NCI-H1048 (cell line): Measurements from ENCODE around the gene AGMO.

Experiments used
- DNase-seq: peaks from one replicate; lab custom pipeline; 2025; lab: John Stamatoyannopoulos, UW

The AGMO gene

DNA sequence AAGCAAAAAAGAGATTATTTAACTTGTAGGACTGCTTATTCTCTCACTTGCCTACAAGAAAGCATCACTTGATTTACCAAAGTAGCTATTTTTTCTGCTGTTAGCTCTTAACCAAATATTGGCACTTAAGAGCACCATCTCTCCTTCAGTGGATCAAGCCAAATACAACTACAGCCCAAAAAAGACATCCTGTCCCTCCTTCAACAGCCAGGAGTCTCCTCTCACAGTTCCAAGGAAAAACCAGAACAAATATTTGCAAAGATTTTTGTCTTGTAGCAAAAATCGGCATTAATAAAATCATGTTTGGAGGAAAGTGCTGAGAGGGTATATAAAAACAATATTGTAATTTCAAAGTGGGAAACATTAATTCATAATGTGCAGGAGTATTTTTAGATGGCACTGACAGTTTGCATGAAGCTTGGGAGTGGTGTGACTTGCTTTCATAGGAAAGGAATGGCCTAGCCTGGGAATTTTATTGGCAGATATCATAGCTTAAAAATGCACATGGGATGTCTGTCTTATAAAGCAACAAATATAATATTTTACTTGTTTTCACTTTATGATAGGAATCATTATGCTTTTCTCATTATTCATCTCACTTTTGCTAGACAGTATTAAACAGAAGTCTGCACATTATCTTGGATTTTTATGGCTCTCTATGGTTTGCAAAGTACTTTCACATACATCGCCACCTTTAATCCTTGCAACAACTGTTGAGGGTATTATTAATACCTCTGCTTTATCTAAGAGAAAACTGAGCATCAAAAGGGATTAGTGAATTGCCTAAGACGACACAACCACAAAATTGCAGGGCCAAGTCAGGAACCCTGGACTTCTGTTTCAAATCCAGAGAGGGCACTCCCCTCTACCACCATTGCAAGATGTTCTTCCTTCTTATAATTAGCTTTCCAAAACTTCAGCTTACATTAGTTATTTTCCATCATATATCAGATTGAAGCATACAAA is 103.5 kb downstream of the AGMO start:
- DNase-seq, result no peak

DNA sequence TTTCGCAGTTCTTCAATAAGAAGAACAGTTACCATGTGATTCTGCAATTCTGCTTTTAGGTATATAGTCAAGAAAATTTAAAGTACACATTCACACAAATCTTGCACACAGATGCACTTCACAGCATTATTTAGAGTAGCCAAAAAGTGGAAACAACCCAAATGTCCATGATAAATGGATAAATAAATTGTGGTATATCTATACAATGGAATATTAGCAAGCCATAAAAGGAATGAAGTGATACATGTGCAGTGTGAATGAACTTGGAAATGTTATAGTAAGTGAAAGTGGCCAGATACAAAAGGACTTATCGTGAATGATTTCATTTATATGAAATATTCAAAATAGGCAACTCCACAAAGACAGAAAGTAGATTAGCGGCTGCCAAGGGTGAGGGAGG is 109.1 kb downstream of the AGMO start:
- no peak for DNase-seq

DNA sequence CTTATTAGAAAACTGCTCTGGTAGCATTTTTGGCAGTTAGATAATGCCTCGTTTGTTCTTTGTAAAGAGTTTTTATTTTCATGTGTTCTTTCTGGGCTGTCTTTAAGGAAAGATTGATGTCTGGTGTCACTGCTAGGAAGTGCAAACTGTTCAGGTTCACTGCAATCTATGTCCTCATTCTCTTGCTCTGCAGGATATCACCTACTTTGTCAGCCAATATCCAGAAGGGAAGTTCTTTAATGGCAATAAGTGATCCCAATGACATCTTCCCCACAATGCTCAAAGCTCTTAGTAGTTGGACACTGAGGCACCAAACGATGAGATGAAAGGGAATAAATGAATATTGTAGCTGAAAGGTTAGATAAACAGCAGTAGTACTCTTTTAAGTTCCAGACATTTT is 115.1 kb downstream of the AGMO start:
- DNase-seq, result no peak

DNA sequence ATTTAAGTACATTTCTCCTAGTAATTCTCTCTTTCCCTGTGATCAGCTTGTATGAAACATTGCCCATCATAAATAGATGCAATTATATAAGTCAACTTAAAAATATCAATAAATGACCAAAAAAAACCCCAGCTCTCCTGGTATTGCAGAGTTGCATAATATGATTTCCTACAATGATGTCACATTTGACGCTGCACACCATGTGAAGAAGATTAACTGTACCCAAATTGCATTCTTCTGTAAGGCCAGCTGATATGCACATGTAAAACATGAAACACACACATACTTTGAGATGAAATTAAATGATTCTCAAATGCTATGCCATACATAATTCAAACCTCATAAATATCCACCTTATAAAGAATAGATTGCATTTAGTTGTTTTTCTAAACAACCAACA is 115.5 kb downstream of the AGMO start:
- DNase-seq, result no peak

DNA sequence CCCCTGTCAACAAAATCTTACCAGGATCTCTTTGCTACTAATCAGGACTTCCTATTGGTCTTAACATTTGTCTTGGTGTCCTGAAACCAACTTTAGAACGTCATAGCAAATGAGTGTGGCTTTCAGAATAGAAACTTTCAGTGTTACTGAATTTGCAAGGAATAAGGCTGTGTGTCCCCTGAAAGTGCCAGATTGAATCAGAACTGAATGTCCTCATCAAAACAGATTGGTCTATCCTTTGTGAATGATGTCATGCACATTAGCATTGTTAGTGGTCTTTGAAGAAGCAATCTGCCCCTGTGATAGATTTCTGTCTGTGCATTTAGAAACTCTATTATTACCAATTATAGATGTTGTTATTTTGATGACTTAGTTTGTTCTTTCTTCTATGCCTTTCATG is 119.9 kb downstream of the AGMO start:
- DNase-seq, result no peak

DNA sequence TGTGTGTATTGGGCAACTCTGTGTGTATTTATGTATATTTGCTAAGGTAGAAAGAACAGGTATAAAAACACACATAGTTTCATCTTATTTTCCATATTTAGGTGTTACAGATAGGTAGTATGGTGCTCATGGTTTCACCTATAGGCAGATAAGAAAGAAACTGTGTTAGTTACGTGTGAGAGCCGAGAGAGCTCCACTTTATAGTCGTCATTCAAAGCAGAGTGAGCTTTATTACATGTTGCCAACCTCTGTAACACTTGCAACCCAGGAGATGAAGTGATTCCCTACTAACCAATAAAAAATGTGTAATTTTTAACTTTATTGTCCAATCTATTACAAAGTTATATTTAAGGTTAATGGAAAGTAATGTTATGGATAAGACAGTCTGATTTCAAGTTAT is 121.3 kb downstream of the AGMO start:
- DNase-seq, result no peak

DNA sequence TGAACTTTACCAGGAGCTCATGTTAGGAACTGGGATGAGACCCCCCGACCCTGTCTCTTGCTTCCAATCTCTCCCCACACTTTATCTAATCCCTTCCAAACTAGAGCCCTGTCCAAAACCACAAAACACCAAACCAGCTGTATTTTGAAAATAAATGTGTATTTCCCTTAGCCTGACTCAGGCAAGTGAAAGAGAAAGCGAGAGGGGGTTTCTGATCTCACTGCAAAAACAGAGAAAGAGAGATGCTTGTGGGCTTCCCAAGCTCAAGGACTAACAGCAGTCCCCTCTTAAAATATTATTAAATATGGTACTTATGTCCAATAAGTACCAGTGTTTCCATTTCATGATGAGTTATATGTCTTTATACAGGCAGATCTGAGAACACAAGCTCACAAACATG is 122.0 kb downstream of the AGMO start:
- DNase-seq, result no peak

DNA sequence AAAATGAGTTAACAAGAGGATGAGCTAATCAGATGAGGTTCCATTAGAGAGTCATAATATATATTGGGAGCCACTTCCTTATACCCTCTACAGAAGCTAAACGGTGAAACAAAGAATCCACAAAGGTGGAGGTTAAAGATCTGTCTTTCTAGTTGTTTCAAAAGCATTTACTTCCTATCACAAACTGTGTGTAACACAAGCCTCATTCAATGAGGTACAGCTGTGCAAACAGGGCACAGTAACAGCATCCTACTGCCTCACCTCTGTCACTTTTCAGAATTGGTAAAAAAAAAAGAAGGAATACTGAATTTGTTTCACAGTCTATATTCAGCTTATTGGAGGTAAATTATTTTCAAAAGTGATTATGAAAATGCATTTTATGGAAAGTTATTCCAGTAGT is 128.7 kb downstream of the AGMO start:
- DNase-seq, result no peak

DNA sequence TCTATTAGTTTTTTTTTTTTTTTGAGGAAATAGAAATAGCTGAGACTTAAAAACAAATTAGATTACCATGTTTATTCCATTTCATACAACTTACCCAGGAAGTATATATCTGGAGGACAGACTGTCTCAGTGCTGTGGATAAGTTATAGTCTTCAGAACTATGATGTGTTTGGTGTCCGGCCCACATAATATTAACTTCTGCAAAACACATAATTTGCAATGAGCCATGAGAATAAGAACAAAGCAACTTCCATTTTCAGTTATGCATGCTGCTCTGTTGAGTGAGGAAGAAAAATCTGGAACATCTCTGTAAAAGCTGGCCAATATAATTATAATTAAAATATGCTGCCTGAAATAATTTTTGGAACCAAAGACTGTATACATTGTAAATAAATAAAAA is 130.9 kb downstream of the AGMO start:
- DNase-seq, result no peak

DNA sequence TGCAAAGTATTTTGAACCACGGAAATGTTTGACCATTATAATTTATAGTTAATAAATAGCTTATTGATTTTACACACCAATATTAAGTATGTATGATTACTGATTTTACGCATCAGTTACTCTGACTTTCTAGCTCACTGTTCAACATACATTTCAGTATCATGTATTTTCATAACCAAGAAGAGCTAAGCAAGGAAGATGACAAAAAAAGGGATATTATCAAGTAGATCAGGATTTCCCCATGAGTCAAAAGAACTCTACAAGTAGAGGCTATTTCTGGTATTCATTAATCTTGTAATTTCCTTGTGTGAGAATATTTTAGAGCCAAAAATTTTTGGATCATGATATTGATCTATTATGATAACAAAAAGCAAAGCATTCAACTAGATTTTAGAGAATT is 131.6 kb downstream of the AGMO start:
- DNase-seq, result no peak

DNA sequence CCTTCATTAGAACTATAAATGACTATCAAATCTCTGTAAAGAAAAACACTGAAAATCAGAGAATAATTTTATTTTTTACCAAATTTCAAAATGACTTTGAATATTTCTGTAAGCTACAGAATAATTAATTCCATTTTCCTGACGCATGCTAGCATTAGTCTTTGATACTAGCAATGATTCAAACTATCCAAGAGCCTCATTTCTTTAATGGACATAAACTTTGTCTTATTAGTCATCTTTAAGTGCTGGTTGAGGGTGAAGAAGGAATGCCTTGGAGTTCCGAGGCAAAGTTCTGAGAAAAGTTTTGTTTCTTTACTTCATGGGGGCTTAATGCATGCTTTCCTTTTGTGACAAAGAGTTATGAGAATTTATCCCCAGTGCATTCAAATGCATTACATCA is 137.3 kb downstream of the AGMO start:
- DNase-seq, result no peak

DNA sequence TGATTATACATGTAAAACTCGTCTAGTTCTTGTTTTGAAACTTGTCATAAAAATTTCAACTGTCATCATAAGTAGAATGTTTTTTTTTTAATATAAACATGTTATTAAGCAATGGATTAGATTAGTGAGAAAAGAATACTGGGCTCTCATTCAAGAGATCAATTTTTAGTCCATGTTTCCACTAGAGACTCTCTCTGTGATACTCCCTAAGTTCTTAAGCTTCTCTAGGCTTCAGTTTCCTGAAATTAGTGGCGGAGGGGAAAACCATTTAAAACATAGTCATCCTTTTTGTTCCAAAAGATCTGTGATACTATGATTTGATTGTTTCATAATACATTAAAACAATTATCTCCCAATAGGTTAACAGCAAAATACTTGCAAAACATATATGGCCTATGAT is 142.2 kb downstream of the AGMO start:
- no peak for DNase-seq

DNA sequence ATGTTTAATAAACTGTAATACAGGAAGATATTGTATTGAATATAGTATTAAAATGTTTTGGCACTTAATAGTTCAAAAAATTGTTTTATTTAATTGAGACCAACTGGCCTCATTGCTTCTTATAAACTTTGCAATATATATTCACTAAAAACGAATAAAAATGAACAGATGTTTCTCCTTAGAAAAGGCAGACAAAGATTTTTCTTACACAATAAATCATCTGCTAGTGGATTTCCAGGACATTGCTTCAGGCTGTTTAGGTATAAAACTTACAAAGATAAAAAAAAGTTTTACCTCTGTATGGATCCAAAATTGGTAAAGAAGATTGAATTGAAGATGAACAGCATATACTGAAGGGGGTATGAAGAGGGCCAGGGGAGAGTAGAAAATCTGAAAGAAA is 143.6 kb downstream of the AGMO start:
- DNase-seq, result no peak

DNA sequence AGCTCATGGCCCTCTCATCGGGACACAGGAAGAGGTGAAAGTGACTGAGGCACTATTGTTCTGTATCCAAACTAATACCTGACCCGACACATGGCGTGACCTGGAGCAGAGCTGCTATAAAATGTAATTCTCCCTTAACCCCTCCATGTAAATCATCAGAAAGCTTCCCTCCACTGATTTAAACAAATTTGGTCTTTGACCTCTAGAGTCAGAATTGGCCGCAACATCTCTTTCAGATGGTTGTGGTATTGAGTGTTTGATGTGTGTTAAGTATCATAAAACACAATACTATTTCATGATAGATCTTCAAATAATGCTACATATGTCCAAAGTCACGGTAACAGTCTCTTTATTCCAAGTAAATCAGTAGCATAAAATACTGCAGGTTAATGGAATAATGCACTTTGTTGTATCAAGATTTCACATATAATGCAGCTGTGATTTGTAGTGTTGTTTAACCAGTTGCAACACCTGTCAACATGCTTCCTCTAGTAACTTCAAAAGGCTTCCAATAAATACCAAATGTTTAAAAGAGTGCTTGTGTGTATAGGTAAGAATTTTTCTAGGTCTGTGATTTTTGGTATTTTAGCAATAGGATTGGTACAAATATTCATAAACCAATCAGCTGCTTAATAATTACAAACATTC is 144.3 kb downstream of the AGMO start:
- no peak for DNase-seq

DNA sequence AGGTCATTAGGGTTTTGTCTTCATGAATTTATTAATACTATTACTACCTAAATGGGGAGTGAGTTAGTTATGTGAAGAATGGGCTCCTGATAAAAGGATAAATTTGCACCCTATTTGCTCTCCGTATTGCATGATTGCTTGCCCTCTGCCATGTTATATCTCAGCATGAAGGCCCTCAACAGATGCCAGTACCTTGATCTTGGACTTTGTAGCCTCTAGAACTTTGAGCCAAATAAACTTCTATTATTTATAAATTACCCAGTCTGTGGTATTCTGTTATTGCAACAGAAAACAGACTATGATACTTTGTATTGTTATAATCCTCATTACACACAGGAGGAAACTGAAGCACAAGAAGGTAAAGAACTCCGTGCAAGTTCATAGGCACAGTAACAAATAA is 150.8 kb downstream of the AGMO start:
- DNase-seq, result no peak

DNA sequence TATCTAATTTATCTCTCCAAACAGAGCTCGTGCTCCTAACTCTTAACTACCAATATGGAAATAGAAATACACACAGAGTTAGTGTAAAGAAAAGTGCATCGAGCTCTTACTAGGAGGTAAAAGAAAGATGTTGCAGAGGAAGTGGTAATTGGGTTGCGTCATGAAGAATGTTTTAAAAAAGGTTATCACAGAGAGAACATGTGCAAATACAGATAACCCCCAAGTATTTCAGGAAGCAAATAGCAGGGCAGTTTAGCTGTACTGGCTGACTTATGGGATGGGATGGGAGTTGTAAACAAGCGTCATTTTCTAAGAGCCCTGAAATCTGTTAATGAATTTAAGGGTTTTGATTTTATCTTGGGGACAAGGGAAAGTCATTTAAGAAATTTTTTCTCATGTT is 153.9 kb downstream of the AGMO start:
- DNase-seq, result no peak

DNA sequence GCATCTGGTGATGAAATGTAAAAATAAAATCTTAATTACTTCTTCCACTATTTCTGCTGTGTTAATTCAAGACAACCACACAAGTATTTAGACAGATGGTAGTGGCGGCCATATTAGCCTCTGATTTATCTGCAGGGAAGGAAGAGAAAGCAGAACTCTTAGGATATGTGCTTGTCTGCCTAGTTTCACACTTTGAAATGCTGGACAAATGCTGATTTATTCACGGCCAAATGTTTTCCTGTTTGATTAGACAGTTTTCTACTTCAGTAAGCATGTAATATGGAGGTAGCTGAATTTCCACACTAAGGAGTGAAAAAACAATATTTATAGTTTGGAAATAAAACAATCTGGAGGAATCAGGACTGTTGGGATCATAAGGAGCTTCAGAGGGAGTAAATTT is 158.1 kb downstream of the AGMO start:
- no peak for DNase-seq

DNA sequence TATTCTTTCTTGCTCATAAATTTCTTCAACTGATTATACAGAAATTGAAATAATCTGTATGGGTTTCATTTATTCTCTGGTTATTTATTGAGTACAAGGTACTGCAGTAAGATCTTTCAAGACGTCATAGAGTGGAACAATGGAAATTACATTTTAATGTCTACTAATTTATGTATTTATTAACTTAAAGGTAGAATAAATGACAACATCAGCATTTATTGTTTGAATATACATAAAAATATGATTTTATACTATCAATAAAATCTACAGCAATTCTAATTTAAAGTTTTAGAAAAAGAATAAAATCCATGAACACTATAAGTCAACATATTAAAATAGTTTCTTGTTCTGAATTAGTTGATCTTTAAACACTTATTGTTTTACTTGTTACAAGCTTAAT is 158.5 kb downstream of the AGMO start:
- DNase-seq, result no peak

DNA sequence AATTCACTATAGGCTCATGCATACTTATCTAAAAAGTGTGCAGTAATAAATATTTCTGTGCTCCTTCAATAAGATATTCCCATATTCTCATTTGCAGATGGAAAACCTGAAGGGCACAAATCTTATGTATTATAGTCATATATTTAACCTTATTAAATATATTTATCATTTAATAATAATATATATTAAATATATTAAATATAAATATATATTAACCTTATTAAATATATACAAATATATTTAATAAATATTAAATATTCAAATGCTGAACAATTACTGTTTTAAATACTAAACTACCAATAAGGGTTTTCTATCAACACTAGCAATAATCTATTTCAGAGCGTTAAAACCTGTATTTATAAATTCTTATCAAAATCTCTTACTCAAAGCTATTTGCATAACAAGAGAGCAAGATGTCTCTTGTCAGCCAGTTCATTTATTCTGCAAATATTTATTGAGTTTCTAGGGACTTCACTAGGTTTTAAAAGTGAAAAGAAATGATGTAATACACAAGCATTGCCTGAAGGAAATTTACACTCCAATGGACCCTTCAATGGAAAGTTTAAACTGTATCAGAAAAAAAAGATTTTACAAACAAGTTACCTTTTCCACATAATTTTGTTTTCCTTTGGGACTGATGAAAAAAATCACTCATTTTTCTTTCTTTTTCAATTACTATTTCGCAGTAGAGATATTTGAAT is 159.2 kb downstream of the AGMO start:
- DNase-seq, result no peak

DNA sequence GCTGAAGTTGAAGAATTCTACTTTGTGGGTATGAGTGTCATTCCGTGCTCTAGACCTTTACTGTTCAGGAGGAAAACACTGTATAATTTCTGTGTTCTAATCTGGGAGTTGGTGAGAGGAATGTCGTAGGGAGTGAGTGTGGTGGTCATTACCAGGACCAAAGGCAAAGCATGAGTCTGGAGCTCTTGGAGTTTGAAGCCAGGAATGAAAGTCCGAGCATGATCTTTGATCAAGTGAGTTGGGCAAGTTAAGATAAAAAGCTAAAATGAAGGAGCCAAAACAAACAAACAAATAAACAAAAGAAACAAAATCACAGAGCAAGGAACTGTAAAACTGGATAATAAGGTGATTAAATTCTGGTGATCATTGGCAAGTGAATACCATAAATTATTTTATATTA is 161.4 kb downstream of the AGMO start:
- DNase-seq, result no peak

DNA sequence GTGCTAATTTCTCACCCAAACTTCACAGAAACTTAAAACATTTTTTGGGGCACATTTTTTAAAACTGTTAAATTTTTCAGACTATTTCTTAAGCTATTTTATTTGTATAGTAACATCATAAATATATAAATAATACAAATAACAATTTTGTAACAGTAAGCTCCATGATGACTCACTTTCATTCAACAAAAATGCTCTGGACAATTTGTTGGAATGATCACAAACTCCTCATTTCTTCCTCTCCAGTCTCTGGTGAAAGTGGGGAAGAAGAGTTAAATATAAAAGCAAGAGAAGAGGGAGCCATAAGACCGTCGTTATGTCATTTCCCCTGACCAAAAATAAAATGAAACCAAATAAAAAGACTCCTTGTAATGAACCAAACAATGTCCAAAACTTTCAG is 162.4 kb downstream of the AGMO start:
- no peak for DNase-seq

DNA sequence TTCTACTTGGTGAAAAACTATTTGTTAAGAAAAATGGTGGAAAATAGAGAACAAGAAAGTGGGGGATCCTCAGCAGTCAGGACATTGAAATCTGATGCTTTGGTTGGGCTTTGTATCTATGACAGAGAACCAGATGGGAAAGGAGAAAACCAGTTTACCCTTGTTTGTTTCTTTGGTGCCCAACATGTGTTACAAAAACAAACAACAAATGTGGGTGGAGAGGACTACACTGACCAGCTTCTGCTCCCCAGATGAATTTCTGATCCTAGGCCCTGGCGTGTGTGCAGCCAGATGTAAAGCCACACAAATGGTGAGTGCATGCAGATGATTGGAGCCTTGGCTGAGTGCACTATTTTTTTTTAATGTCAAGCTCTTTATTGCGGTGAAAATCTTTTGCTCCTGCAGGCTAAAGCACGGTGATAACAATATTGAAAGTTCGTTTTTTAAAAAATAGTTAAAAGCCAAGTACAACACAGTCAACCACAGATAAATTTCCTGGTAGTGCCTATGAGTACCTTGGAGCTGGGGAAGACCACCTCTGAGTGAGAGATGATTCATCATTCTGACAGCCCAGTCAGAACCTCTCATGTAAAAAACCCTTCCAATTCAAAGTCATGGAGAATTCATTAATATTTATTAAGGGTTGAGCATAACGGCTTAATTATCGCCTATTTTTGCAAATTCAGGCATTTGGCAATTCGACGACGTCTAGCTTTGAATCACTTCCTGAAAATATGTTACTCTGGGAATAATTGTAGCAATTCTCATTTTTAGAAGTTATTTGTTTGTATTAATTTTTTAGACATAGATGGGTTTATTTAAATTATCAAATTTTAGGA is 163.7 kb downstream of the AGMO start:
- no peak for DNase-seq
